HepG2 (cell line): ENCODE data around the gene HRG. TPM values are rescaled to one million over a fixed set of nuclear protein-coding genes. Genes with fewer than 3 reads are reported as not detected.
A peak's percentile ranks its signal among the peaks of the same experiment; 100 is the strongest.

Experiments
- CTCF ChIP-seq: sonication (generic); formaldehyde crosslinking; IDR thresholded peaks from 2 replicates; pipeline ENCODE4 v1.5.0; 2020; ENCODE audit warnings: mild to moderate bottlenecking, missing genetic modification reagents, moderate library complexity
- ELF3 ChIP-seq: IDR thresholded peaks from 2 replicates; pipeline ENCODE4 v1.6.1; 2016; ENCODE audit warnings: missing genetic modification reagents, missing compliant biosample characterization
- KDM2A ChIP-seq: sonication (generic); formaldehyde crosslinking; IDR thresholded peaks from 2 replicates; pipeline ENCODE4 v1.4.0; 2020; ENCODE audit warnings: low read depth, missing genetic modification reagents, borderline replicate concordance
- KLF15 ChIP-seq: sonication (generic); formaldehyde crosslinking; IDR thresholded peaks from 2 replicates; pipeline ENCODE4 v1.8.1; 2023; ENCODE audit warnings: borderline replicate concordance, mild to moderate bottlenecking, inconsistent platforms, missing genetic modification reagents, mixed read lengths
- MXD1 ChIP-seq: sonication (generic); formaldehyde crosslinking; IDR thresholded peaks from 2 replicates; pipeline ENCODE4 v1.4.0; 2020; ENCODE audit warnings: mild to moderate bottlenecking, missing genetic modification reagents
- NFIB ChIP-seq: sonication (generic); formaldehyde crosslinking; IDR thresholded peaks from 2 replicates; pipeline ENCODE4 v1.9.0; 2021; ENCODE audit warnings: missing genetic modification reagents, mild to moderate bottlenecking, borderline replicate concordance
- POLR2AphosphoS5 ChIP-seq: IDR thresholded peaks from 2 replicates; pipeline ENCODE4 v1.6.1; 2012; ENCODE audit warnings: low read depth, low read length
- RARA ChIP-seq: IDR thresholded peaks from 2 replicates; pipeline ENCODE4 v1.6.1; 2016; ENCODE audit warnings: missing genetic modification reagents, missing compliant biosample characterization
- SMARCC2 ChIP-seq: fragments of 450-650 bp; IDR thresholded peaks from 2 replicates; pipeline ENCODE4 v1.6.1; 2017; ENCODE audit warnings: antibody characterized with exemption, mild to moderate bottlenecking
- TCF7 ChIP-seq: sonication (generic); IDR thresholded peaks from 2 replicates; pipeline ENCODE4 v1.6.1; 2016; ENCODE audit warnings: antibody characterized with exemption, low read depth
- ZNF24 ChIP-seq: fragments of 450-650 bp; IDR thresholded peaks from 2 replicates; pipeline ENCODE4 v1.6.1; 2017; ENCODE audit warnings: antibody characterized with exemption, mild to moderate bottlenecking
- ZNF292 ChIP-seq: sonication (generic); formaldehyde crosslinking; IDR thresholded peaks from 2 replicates; pipeline ENCODE4 v1.8.1; 2022; ENCODE audit warnings: mild to moderate bottlenecking, low read depth, missing genetic modification reagents, borderline replicate concordance
- ZNF33A ChIP-seq: sonication (generic); formaldehyde crosslinking; IDR thresholded peaks from 2 replicates; pipeline ENCODE4 v1.5.1; 2020; ENCODE audit warnings: missing genetic modification reagents, mild to moderate bottlenecking, moderate library complexity, borderline replicate concordance
- ZNF383 ChIP-seq: sonication (generic); formaldehyde crosslinking; IDR thresholded peaks from 2 replicates; pipeline ENCODE4 v1.4.0; 2020; ENCODE audit warnings: missing genetic modification reagents, mild to moderate bottlenecking, borderline replicate concordance
- ZNF619 ChIP-seq: sonication (generic); formaldehyde crosslinking; IDR thresholded peaks from 2 replicates; pipeline ENCODE4 v1.4.0; 2020; ENCODE audit warnings: mild to moderate bottlenecking, missing genetic modification reagents
- ZNF749 ChIP-seq: sonication (generic); formaldehyde crosslinking; IDR thresholded peaks from 2 replicates; pipeline ENCODE4 v1.8.0; 2022; ENCODE audit warnings: mild to moderate bottlenecking, missing genetic modification reagents, moderate library complexity, borderline replicate concordance
- ZSCAN12 ChIP-seq: sonication (generic); formaldehyde crosslinking; IDR thresholded peaks from 2 replicates; pipeline ENCODE4 v1.9.0; 2021; ENCODE audit warnings: mild to moderate bottlenecking, missing genetic modification reagents
- ZSCAN9 ChIP-seq: IDR thresholded peaks from 2 replicates; pipeline ENCODE4 v1.6.1; 2016; ENCODE audit warnings: borderline replicate concordance
- polyA plus RNA-seq, 8 experiments: library from polyadenylated mRNA; depleted of rRNA in 3 of 8; stranded (reverse) in 7 of 8; unstranded in 1 of 8; fragments of >200 nt; fragmentation: Illumina TruSeq in 4 of 8; extraction: Trizol in 4 of 8; gene quantifications; 2 replicates each; pipeline versions ENCODE4 v1.2.1 to v1.2.3, GENCODE V29; 2011 to 2016; ENCODE audit warnings: low read depth in 4 of 8, missing spikeins in 1 of 8, mixed read lengths in 1 of 8; ENCODE audit not compliant: insufficient read depth in 1 of 8
- total RNA-seq, 5 experiments: library from RNA; depleted of rRNA; stranded (reverse); fragments of >200 nt; fragmentation: Illumina TruSeq; extraction: Trizol; gene quantifications; 2 replicates each; pipeline ENCODE4 v1.2.3, GENCODE V29; 2016; ENCODE audit warnings: low read depth in 1 of 5
- TF ChIP-seq, protein P1 (sequence below): sonication (generic); formaldehyde crosslinking; IDR thresholded peaks from 2 replicates; pipeline ENCODE4 v1.4.0; 2020; ENCODE audit warnings: mild to moderate bottlenecking, low read depth, missing genetic modification reagents
- TF ChIP-seq, protein P2 (sequence below): sonication (generic); formaldehyde crosslinking; IDR thresholded peaks from 2 replicates; pipeline ENCODE4 v1.5.1; 2020; ENCODE audit warnings: mild to moderate bottlenecking, moderate library complexity, missing genetic modification reagents
- TF ChIP-seq, protein P3 (sequence below): sonication (generic); formaldehyde crosslinking; IDR thresholded peaks from 2 replicates; pipeline ENCODE4 v1.8.1; 2022; ENCODE audit warnings: mild to moderate bottlenecking, missing genetic modification reagents
- TF ChIP-seq, protein P4 (sequence below): sonication (generic); formaldehyde crosslinking; IDR thresholded peaks from 2 replicates; pipeline ENCODE4 v1.5.1; 2020; ENCODE audit warnings: mild to moderate bottlenecking, missing genetic modification reagents, borderline replicate concordance

The HRG gene
- total and polyA plus RNA-seq, 2 of the 13 experiments (the other 11 are each of a cell fraction or from before 2014, with no cell fraction given): 0.09 to 0.11 TPM

DNA sequence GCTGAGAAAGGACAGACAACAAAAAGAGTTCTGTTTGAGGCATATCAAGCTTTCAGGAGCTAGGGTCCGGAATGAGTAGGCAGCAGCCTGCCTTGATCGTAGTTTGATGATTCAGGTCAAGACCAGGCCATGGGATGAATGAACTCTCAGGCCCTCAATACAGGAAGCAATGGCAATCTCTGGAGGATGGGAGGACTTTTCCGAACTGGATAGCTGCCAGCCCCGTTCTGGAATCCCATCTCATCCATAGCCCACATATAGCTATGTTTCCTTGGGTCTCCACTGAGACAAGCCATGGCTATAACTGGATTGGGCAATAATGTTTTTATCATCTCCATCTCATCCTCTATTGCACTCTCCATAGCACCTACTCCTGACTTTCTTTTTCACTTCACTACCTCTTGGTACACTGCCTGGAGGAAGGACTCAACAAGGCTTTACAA lies 40.2 kb upstream of the HRG start (continued):
- no peak for TF ChIP-seq ELF3 (CRISPR knock-in tag)
- peak; percentile 22; the same call in 1 of the 2 replicates for TF ChIP-seq POLR2AphosphoS5
- TF ChIP-seq, protein P1, sequence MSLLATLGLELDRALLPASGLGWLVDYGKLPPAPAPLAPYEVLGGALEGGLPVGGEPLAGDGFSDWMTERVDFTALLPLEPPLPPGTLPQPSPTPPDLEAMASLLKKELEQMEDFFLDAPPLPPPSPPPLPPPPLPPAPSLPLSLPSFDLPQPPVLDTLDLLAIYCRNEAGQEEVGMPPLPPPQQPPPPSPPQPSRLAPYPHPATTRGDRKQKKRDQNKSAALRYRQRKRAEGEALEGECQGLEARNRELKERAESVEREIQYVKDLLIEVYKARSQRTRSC (CRISPR knock-in tag): no peak
- TF ChIP-seq KLF15 (CRISPR knock-in tag): no peak
- TF ChIP-seq, protein P2, sequence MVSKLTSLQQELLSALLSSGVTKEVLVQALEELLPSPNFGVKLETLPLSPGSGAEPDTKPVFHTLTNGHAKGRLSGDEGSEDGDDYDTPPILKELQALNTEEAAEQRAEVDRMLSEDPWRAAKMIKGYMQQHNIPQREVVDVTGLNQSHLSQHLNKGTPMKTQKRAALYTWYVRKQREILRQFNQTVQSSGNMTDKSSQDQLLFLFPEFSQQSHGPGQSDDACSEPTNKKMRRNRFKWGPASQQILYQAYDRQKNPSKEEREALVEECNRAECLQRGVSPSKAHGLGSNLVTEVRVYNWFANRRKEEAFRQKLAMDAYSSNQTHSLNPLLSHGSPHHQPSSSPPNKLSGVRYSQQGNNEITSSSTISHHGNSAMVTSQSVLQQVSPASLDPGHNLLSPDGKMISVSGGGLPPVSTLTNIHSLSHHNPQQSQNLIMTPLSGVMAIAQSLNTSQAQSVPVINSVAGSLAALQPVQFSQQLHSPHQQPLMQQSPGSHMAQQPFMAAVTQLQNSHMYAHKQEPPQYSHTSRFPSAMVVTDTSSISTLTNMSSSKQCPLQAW (CRISPR knock-in tag): no peak
- TF ChIP-seq ZNF33A: no peak
- TF ChIP-seq SMARCC2: no peak
- TF ChIP-seq KDM2A (CRISPR knock-in tag): 0 out of 2 replicates have a peak, but pooled peaks have one; percentile 17
- TF ChIP-seq ZNF749 (CRISPR knock-in tag): no peak
- no peak for TF ChIP-seq ZNF292 (CRISPR knock-in tag)
- no peak for TF ChIP-seq NFIB (CRISPR knock-in tag)
- TF ChIP-seq ZSCAN12: no peak
- no peak for TF ChIP-seq MXD1 (CRISPR knock-in tag)
- TF ChIP-seq ZNF383 (CRISPR knock-in tag): no peak
- TF ChIP-seq TCF7: no peak
- TF ChIP-seq, protein P3, sequence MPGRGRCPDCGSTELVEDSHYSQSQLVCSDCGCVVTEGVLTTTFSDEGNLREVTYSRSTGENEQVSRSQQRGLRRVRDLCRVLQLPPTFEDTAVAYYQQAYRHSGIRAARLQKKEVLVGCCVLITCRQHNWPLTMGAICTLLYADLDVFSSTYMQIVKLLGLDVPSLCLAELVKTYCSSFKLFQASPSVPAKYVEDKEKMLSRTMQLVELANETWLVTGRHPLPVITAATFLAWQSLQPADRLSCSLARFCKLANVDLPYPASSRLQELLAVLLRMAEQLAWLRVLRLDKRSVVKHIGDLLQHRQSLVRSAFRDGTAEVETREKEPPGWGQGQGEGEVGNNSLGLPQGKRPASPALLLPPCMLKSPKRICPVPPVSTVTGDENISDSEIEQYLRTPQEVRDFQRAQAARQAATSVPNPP (CRISPR knock-in tag): no peak
- no peak for TF ChIP-seq ZNF24
- TF ChIP-seq RARA (CRISPR knock-in tag): 0 out of 2 replicates have a peak, but pooled peaks have one; percentile 29
- no peak for TF ChIP-seq ZSCAN9 (CRISPR knock-in tag)
- TF ChIP-seq, protein P4, sequence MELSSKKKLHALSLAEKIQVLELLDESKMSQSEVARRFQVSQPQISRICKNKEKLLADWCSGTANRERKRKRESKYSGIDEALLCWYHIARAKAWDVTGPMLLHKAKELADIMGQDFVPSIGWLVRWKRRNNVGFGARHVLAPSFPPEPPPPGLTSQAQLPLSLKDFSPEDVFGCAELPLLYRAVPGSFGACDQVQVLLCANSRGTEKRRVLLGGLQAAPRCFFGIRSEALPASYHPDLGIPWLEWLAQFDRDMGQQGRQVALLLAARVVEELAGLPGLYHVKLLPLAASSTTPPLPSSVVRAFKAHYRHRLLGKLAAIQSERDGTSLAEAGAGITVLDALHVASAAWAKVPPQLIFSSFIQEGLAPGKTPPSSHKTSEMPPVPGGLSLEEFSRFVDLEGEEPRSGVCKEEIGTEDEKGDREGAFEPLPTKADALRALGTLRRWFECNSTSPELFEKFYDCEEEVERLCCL (CRISPR knock-in tag): no peak
- TF ChIP-seq CTCF (CRISPR knock-in tag): no peak
- no peak for TF ChIP-seq ZNF619 (CRISPR knock-in tag)
